Occipital lobe (tissue), 2 donors: ENCODE measurements around the gene RPS28. TPM values are rescaled to one million over a fixed set of nuclear protein-coding genes. Genes with fewer than 3 reads are reported as not detected.
"Not testable (repeated sequence)": the region's sequence is repeated elsewhere in the genome, so short reads cannot be mapped to it uniquely, and the experiment has no call there.

Source experiments
- DNase-seq: peaks from one replicate; lab custom pipeline; 2025; lab: John Stamatoyannopoulos, UW
- total RNA-seq: library from RNA; depleted of rRNA; stranded (reverse); fragments of >200 nt; gene quantifications from one replicate; pipeline ENCODE4 v1.2.3, GENCODE V29; 2014

RPS28 gene
- total RNA-seq, result 161 TPM

DNA sequence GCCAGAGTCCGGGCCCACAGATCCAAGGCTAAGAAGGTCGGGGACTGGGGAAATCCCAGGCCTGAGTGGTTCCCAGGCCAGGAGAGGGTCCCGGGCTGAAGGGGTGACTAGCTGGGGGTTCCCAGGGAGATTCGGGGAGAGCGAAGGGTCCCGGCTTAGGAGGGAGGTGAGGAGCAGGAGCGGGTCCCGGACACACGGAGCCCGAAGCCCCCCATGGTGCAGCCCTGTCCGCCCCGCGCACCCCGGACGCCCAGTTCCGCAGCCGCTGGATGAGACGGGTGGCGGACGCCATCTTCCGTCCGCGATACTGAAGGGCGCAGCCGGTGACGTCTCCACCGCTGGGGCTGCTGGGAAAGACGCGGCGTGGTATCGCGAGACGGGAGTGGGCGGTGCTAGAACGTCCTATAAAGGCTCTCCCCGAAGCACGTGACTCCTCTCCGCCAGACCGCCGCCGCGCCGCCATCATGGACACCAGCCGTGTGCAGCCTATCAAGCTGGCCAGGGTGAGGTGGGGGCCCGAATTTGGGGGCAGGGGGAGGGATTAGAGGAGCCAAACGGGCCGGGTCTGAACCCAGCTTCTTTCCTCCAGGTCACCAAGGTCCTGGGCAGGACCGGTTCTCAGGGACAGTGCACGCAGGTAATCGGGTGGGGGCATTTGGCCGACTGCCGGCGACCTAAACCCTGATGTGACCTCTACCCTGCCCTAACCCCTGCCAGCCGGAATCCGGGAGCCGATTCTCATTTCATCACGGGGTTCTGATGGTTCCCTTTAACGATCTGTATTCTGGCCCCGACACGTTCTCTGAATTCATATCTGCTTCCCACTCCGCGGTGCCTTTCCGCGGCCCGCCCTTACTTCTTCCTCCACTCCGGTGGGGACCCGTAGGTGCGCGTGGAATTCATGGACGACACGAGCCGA is at the start of gene RPS28, which contains the start of gene NDUFA7:
Gene RPS28 (plus strand): TSS at position 430 of the 919 bp plus-strand sequence. CDS start 35 bp downstream, at position 465.
Gene NDUFA7 (minus strand): TSS at position 309 of the 919 bp plus-strand sequence. CDS start 17 bp downstream, at position 292.
- peak; percentile 91 for DNase-seq

GRCh38 chr19:8276508-8276907 is 44.8 kb upstream of the RPS28 start:
- DNase-seq, result not testable (repeated sequence)

DNA sequence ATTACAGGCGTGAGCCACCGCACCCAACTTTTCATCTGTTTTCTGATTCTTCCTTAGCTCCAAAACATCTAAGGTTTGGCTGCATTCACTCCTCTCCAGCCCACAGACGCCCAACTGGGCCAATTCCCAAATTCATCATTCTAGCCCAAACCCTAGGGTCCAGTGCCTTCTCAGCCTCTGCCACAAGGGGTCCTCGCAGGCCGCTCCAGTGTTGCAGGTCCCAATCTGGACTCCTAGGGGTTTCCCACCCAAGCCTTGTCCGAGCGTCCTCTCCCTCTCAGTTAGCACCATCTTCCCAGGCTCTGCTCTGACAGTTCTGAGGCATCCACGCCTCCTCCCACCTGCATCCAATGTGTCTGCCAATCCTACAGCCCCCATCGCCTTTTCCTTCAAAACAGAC is 30.0 kb upstream of the RPS28 start:
- not testable (repeated sequence) for DNase-seq

DNA sequence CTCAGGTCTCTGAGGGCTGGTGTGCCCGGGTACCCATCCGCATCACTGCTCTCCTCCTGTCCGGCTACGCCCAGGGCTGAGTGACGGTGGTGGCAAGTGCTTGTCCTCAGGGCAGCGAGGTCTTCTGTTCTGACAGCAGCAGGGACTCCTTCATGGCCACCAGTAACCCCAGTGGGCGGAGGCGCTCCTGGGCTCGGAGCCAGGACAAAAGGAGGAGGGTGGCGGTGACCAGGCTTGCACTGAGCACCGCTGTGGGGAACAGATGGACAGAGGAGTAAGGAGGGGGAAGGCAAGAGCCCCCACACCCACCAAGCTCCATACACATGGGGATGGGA is 19.0 kb upstream of the RPS28 start:
- DNase-seq, result no peak

DNA sequence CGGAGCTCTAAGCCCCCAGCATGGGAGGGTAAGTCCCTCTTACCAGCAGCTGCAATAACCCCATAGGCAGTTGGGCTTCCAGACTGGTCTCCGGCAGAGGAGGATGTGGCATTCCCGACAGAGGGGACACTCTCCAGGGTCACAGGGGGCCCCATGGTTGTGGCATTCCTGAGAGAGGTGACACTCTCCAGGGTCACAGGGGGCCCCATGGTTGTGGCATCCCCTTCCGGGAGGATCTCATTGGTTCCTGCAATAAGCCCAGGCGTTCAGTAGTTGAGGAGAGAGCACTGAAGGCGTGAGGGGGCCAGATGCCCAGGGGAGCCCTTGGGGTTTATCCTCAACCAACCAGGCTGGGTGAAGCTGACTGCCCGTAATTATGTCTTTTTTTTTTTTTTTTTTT is 18.6 kb upstream of the RPS28 start:
- DNase-seq, result no peak

DNA sequence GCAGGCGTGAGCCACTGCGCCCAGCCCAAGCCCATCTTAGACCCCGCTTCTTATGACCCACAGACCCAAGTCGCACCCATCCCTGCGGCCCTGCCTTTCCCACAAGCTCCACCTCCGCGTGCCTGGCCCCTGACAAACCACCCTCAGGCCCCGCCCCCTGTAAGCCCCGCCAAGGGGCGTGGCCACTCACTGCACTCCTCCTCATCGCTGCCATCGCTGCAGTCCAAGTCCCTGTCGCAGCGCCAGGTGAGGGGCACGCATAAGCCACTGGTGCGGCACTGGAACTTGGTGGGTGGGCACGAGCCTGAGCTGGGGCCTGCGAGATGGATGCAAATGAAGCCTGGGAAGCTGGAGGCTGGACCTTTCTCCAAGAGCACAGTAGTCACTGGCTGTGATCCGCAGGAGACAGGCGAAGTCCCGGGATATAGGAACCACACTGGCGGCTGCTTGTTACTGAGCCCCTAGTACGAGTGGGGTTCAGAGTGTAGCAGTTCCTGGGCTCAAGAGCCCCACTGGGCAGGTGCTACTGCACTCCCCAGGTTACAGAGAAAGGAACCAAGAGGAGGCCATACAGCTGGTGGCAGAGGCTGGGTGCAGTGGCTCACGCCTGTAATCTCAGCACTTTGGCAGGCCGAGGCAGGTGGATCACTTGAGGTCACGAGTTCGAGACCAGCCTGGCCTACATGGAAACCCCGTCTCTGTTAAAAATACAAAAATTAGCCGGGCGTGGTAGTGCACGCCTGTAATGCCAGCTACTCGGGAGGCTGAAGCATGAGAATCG is 16.3 kb upstream of the RPS28 start:
- DNase-seq, result no peak

DNA sequence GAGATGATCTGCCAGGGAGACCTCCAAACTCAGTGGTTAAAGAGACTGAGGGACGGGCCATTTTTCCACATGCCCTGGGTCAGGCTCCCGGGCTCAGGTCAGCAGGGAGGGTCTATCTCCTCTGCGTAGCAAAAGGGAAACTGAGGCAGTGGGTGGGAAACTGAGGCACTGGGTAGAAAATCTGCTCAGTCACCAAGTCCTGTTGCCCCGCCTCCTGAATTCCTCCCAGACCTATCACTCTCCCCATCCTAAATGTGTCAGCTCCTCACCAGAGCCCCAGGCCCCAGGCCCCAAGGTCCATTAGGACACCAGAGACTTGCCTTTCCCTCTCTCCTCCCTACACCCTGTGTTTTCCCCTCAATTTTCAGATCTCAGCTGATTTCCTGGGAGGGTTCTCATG is 15.5 kb upstream of the RPS28 start:
- no peak for DNase-seq

GRCh38 chr19:8306235-8307054 is 14.9 kb upstream of the RPS28 start:
- no peak for DNase-seq

DNA sequence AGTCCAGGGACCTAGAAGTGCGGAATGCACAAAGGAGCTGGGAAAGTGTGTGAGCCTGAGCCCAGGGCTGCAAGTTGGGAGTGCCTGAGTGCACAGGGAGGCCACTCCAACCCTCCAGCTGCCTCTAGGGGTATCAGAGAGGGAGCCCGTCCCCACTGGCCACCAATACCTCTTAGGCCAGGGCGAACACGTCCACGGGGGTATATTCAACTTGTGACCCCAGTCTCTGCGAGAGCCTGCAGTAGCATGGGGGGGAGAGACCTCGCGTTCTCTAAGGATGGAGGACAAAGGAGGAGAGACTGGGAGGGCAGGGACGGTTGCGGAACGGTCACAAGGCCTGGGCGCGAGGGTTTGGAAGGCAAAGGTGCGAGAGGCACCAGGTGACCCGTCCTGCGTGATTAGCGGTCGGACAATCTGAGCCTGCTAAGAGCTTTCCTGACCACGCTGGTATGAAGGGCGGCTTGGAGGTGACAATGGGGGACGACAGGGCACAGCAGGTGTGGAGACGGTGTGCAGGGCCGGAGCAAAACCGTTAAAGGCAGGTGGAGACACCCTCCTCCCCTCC is 13.8 kb upstream of the RPS28 start:
- DNase-seq, result no peak

DNA sequence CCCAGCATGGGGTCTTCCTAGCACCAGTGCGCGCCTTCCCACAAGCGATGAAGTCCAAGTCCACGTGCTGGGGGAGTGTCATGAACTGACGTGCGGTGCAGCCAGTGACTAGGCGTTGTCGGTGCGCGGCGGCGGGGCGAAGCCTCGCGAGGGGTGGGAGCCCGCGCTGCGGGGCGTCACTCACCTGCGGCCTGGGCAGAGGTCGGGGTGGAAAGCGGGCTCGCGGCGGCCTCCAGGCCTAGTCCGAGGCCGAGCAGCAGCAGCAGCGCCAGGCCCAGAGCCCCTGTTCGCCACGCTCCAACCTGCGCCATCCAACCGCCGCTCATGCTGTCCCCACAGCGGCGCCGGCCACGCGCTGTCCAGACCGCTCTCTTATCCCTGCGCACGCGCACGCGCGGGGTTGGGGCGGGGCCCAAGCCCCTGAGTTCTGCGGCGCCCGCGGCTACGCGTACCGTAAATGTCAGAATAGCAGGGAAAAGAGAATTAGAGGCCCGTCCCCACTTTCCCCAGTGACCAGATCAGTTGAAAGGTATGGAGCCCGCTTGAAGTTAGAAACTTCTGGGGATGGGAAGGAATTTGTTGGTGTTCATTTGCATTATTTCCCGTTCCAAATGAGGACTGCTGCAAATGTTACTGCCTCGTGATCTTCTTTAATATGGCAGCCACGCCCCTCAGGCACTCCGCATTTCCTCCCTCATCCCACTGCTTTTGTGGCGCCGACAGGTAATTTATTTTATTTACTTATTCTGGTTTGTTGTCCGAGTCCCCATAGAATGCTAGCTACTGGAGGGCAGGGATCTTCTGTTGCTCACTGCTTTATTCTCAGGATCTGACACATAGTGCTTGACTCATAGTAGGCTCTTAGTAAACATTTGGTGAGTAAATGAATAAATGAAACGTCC is 13.1 kb upstream of the RPS28 start, which contains the start of gene CD320:
Gene CD320 (minus strand): TSS at position 394 of the 902 bp plus-strand sequence. CDS start 68 bp downstream, at position 326.
- DNase-seq, result peak; percentile 87

DNA sequence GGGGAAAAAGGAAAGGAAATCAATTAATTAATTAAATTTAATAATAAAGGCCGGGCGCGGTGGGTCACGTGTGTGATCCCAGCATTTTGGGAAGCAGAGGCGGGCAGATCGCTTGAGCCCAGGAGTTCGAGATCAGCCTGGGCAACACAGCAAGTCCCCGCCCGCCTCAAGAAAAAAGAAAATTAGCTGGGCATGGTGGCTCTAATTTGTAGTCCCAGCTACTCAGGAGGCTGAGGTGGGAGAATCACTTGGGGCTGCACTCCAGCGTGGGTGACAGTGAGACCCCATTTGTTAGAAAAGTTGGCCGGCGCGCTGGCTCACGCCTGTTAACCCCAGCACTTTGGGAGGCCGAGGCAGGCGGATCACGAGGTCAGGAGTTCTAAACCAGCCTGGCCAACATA is 12.4 kb upstream of the RPS28 start:
- no peak for DNase-seq

DNA sequence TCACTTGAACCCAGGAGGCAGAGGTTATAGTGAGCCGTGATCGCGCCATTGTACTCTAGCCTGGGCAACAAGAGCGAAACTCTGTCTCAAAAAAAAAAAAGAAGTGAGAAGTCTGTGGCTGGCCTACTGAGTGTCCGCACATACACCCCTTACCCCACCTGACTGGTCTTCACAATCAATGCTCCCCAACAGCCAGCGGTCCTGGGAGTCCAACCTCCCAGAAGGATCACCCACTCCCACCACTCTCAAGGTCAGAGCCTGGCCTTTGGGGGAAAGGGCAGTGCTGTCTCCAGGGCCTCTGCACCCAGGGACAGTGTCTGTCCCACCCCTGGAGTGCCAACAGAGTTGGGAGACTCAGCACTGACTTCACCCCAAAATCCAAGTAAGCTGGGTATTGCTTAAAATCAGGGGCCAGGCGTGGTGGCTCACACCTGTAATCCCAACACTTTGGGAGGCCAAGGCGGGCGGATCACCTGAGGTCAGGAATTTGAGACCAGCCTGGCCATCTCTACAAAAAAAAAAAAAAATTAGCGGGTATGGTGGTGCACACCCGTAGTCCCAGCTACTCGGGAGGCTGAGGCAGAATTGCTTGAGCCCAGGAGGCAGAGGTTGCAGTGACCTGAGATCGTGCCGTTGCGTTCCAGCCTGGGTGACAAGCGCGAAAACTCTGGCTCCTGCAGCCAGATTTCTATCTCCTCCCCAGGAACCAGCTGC is 10.8 kb upstream of the RPS28 start:
- no peak for DNase-seq

DNA sequence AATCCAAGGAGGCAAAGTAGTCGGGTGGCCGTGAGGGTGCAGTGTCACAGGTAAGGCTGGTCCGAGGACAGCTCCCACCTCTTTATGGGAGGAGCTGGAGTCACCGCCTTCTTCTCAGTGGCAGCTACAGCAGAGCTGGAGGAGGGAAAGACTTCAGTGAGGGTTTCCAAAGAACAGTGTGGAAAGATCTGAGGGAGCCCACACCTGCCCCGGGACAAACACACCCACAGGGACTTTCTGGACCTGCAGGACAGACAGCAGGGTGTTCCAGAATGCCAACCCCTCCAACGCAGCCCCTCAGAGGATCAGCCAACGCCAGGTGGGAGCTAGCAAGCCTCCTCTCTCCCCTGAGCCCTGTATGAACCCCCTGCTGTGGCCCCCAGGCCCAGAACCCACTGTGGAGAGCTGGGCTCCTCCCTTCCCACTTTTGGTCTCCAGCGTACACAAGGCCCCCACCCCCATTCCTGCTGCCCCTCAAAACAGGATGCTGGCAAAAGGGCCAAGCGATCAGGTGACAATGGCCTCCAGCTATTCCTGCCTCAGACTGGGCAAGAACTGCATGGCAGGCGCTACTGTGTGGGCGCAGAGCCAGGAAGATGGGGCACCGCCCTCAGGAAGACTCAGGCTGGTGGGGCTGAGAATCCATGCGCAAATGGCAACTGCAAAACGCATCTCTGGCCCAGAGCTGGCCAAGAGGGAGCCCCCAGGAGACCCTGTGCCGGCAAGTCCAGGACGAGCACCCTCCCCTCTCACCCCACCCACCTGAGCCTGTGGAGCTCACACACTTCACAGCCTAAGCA is 9.6 kb upstream of the RPS28 start:
- DNase-seq, result no peak

- DNase-seq, result not testable (repeated sequence)
Observed at GRCh38 chr19:8314981-8315640, 6.2 kb upstream of the RPS28 start.

DNA sequence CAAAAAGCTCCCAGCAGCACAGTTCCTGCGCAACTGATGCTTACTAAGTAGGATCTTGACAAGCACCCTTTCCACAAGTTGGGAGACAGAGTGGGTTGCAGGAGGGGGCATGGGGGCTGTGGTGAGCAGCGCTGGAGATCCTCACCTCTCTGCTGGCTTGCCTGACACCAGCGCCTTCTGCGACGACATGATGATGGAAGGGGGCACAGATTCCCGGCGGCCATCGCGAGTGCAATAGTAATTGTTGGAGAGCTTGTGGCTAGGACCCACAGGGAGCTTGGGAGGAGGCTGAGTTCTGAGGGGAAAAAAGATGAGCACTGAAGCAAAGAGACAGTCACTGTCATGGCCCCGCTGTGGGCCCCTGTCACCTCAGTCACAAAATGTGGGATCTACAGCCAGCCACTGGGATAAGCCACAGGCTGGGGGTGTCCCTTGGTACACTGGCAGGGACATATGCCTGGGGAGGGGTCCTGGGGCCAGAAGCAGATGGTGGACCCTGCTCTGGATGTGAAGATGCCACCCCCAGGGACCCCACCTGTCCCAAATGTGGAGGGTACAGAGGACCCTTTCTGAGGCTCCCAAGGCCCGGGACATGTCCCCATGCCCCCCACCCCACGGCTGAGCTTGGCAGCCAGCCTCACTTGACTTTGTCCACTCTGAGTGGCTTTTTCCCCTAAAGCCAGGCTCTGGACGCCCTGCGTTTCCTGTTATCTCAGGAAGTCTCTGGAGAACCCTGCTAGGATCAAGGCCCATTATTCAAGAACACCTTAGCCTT is 4.8 kb upstream of the RPS28 start:
- no peak for DNase-seq

DNA sequence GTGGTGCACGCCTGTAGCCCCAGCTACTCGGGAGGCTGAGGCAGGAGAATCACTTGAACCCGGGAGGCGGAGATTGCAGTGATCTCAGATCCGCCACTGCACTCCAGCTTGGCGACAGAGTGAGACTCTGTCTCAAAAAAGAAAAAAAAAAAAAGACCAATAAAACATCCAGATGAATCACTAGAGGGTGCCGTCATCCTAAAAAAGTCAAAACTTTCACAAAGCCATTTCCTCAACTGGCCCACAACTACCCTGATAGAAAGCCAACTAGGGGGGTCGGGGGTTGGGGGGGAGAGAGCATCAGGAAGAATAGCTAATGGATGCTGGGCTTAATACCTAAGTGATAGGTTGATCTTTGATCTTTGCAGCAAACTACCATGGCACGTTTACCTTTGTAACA is 2.5 kb upstream of the RPS28 start:
- DNase-seq, result not testable (repeated sequence)
